Measurements from ENCODE around the gene KCNK17.

- TF ChIP-seq CTCF (IDR thresholded peaks at IDR 0.05) = no peak
- no peak for TF ChIP-seq POLR2A (IDR thresholded peaks at IDR 0.05)
Observed at GRCh38 chr6:39314273-39314795, at the start of gene KCNK17.
